ENCODE results near the gene CTU2.

DNA sequence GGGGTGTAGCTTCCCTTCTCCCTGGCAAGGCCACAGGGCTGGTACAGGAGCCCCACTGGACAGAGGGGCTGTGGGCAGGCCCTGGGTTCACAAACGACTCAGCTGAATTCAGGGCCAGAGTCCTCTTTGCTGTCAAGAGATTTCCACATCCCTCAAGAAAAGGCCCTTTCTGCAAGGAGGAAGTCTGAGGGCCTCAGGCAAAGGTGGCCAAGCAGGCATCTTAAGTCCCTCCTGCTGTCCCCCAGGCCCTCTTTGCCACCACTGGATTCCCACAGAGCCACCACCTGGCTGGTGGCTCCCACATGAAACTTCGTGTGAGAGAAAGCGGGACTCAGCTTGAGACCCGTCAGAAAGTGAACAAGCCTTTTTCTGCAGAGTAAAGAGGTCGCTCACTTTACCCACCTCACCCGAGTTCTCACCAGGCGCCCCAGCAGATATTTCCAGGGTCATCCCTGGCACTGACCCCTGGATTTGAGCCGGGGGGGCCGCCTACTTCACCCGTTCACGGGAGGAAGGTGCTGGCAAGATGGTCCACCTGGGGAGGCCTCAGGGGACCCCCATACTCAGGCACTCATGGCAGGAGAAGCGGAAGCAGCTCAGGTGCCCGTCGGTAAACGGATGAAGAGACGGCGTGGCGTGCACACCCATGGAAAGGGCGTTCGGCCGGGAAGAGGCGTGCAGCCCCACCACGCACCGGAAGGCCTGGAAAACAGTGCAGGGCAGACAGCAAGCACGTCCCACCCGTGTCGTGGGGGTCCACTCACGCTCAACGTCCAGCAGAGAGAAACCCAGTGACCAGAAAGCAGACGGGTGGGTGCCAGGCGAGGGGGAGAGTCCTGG is 3.7 kb upstream of the CTU2 start:
- no peak for TF ChIP-seq POLR2A (IDR thresholded peaks at IDR 0.05)
- no peak for TF ChIP-seq CTCF (IDR thresholded peaks at IDR 0.05)
